ENCODE measurements around the gene FHL2. TPM values are rescaled to one million over a fixed set of nuclear protein-coding genes. Genes with fewer than 3 reads are reported as not detected.

Gene FHL2
- total RNA-seq, 2 donors from 2014 or later: 11.1 to 11.4 TPM

DNA sequence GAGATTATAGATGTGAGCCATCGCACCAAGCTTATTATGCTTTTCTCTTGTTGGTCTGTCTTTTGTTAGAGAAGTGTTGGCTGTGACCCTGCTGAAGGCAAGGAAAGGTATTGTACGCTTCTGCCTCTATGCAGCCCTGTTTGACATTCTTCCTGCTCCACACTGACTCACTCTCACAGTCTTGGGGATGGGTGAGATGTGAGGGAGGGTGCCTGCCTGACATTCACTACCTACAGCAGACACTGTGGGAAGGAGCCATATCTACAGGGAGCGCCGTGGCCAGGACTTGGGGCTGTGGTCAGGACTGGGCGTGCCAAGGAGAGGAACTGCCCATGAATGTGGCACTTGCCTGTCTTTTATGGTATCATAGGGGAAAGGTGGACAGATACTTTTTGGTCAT, 43.9 kb upstream of the FHL2 start:
- Histone ChIP-seq H3K9ac (ENCODE audit: extremely low read depth, low read length, poor library complexity, severe bottlenecking) (no peak overlapping the region), H3K4me3 (ENCODE audit: low read length) (no peak overlapping the region), H3K9me3 (ENCODE audit: control insufficient read depth, low read length) (no peaks in the 10 kb centered on the region), H3K27ac (ENCODE audit: low read depth, low read length) (no peak overlapping the region), H3K27me3 (ENCODE audit: control insufficient read depth, insufficient read depth, low read length, poor library complexity, severe bottlenecking) (no peaks in the 10 kb centered on the region), H3K36me3 (ENCODE audit: control insufficient read depth, insufficient read depth, low read length) (no peaks in the 10 kb centered on the region), H3K4me1 (ENCODE audit: control insufficient read depth, insufficient read depth, low read length) (peaks cover 3% of the 10 kb centered on the region)
- no peaks in the 10 kb centered on the region for H3K36me3 Mint-ChIP-seq (ENCODE audit: low read depth)
- no peaks in the 10 kb centered on the region for H3K9me3 Mint-ChIP-seq
- TF ChIP-seq, protein P1, sequence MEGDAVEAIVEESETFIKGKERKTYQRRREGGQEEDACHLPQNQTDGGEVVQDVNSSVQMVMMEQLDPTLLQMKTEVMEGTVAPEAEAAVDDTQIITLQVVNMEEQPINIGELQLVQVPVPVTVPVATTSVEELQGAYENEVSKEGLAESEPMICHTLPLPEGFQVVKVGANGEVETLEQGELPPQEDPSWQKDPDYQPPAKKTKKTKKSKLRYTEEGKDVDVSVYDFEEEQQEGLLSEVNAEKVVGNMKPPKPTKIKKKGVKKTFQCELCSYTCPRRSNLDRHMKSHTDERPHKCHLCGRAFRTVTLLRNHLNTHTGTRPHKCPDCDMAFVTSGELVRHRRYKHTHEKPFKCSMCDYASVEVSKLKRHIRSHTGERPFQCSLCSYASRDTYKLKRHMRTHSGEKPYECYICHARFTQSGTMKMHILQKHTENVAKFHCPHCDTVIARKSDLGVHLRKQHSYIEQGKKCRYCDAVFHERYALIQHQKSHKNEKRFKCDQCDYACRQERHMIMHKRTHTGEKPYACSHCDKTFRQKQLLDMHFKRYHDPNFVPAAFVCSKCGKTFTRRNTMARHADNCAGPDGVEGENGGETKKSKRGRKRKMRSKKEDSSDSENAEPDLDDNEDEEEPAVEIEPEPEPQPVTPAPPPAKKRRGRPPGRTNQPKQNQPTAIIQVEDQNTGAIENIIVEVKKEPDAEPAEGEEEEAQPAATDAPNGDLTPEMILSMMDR (conservative IDR thresholded peaks at IDR 0.05): no peak
- no peaks in the 10 kb centered on the region for H3K27me3 Mint-ChIP-seq (ENCODE audit: insufficient read depth)
- 88 to 100% methylated on average over 2 to 5 of the region's 5 CpGs for WGBS, 2 experiments (ENCODE audit: insufficient coverage in 1 of 2, insufficient read length in 1 of 2)
- no peaks in the 10 kb centered on the region for H3K4me1 Mint-ChIP-seq
- H3K4me3 Mint-ChIP-seq: no peak overlapping the region
- no peak for DNase-seq
- no peak overlapping the region for H3K27ac Mint-ChIP-seq

DNA sequence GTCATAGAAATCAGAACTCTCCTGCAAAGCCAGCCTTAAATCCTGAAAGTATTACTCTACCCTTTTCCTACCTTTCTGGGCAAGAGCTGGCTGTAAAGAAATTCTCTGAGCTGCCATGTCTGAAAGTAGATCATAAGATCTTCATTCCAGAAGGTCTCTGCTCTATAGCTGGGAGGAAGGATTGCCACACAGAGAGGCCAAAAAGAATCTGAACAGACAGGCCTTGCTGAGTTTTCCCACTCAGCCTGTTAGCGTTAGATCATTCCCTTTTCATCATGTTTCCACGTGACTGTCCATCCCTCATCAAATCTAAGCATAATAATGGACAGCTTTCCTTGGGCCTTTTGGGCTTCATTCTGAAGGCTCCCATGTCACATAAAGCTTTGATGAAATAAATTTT, 43.2 kb upstream of the FHL2 start:
- no peak overlapping the region for H3K4me3 Mint-ChIP-seq
- H3K27me3 Mint-ChIP-seq (ENCODE audit: insufficient read depth): no peaks in the 10 kb centered on the region
- no peak for DNase-seq
- no peaks in the 10 kb centered on the region for H3K36me3 Mint-ChIP-seq (ENCODE audit: low read depth)
- no peak overlapping the region for H3K9ac ChIP-seq (ENCODE audit: extremely low read depth, low read length, poor library complexity, severe bottlenecking)
- TF ChIP-seq, protein P1 (conservative IDR thresholded peaks at IDR 0.05): no peak
- H3K9me3 Mint-ChIP-seq: no peaks in the 10 kb centered on the region
- H3K4me1 ChIP-seq (ENCODE audit: control insufficient read depth, insufficient read depth, low read length): peaks cover 3% of the 10 kb centered on the region
- H3K4me1 Mint-ChIP-seq: no peaks in the 10 kb centered on the region
- no peaks in the 10 kb centered on the region for H3K27me3 ChIP-seq (ENCODE audit: control insufficient read depth, insufficient read depth, low read length, poor library complexity, severe bottlenecking)
- no peaks in the 10 kb centered on the region for H3K9me3 ChIP-seq (ENCODE audit: control insufficient read depth, low read length)
- H3K27ac ChIP-seq (ENCODE audit: low read depth, low read length): no peak overlapping the region
- WGBS, 2 experiments (ENCODE audit: insufficient coverage in 1 of 2, insufficient read length in 1 of 2): 75 to 93% methylated on average over 2 of the region's 2 CpGs
- H3K27ac Mint-ChIP-seq: no peak overlapping the region
- H3K36me3 ChIP-seq (ENCODE audit: control insufficient read depth, insufficient read depth, low read length): no peaks in the 10 kb centered on the region
- no peak overlapping the region for H3K4me3 ChIP-seq (ENCODE audit: low read length)

DNA sequence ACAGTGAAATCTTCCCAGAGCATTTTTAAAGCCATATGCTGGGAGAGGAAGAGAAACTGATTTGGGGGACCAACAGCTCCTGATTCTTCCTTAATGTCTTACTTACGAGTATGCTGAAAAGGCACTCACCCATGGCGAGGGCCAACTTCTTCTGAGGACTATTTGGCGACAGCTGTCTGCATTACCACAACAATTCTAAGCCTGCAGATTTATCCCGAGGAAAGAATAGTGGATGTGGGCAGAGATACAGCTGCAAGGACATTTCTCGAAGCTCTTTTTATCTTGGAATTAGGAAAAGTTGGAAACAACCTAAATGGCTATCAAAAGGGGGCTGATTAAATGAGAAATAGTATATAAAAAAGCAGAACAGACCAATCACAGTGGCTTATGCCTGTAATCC, 40.3 kb upstream of the FHL2 start:
- no peak overlapping the region for H3K27ac Mint-ChIP-seq

More for the DNA sequence above, 40.3 kb upstream of the FHL2 start:
- Histone ChIP-seq H3K9me3 (ENCODE audit: control insufficient read depth, low read length) (no peaks in the 10 kb centered on the region), H3K27me3 (ENCODE audit: control insufficient read depth, insufficient read depth, low read length, poor library complexity, severe bottlenecking) (no peaks in the 10 kb centered on the region), H3K27ac (ENCODE audit: low read depth, low read length) (no peak overlapping the region), H3K9ac (ENCODE audit: extremely low read depth, low read length, poor library complexity, severe bottlenecking) (no peak overlapping the region), H3K4me3 (ENCODE audit: low read length) (no peak overlapping the region), H3K4me1 (ENCODE audit: control insufficient read depth, insufficient read depth, low read length) (peaks cover 3% of the 10 kb centered on the region), H3K36me3 (ENCODE audit: control insufficient read depth, insufficient read depth, low read length) (no peaks in the 10 kb centered on the region)
- no peaks in the 10 kb centered on the region for H3K36me3 Mint-ChIP-seq (ENCODE audit: low read depth)
- 45 to 74% methylated on average over 2 to 5 of the region's 5 CpGs for WGBS, 2 experiments (ENCODE audit: insufficient coverage in 1 of 2, insufficient read length in 1 of 2)
- H3K4me1 Mint-ChIP-seq: no peaks in the 10 kb centered on the region
- H3K27me3 Mint-ChIP-seq (ENCODE audit: insufficient read depth): no peaks in the 10 kb centered on the region
- TF ChIP-seq, protein P1 (conservative IDR thresholded peaks at IDR 0.05): no peak
- DNase-seq: no peak
- H3K4me3 Mint-ChIP-seq: no peak overlapping the region
- H3K9me3 Mint-ChIP-seq: no peaks in the 10 kb centered on the region
